ENCODE results near the gene VMAC.

Gene VMAC

GRCh38 chr19:5957170-5957569 lies 52.5 kb downstream of the VMAC start:
- no peak for TF ChIP-seq CTCF (IDR thresholded peaks at IDR 0.05; ENCODE audit: low read depth, low read length)
- no peak for TF ChIP-seq EZH2phosphoT487 (IDR thresholded peaks at IDR 0.05; ENCODE audit: low read depth)
- H2AFZ ChIP-seq (ENCODE audit: low read depth, low read length), result no peak overlapping the region
- H4K20me1 ChIP-seq (ENCODE audit: insufficient read depth, low read length), result peaks cover 96% of the 10 kb centered on the region
- peaks cover 100% of the 10 kb centered on the region for H3K79me2 ChIP-seq (ENCODE audit: low read length)
- H3K36me3 ChIP-seq (replicated peaks; ENCODE audit: low read depth, low read length), result peaks cover 18% of the 10 kb centered on the region
- no peaks in the 10 kb centered on the region for H3K27me3 ChIP-seq (ENCODE audit: low read depth, low read length)
- no peaks in the 10 kb centered on the region for H3K9me3 ChIP-seq (ENCODE audit: insufficient read depth, low read length)
- H3K27ac ChIP-seq (ENCODE audit: low read length), result no peak overlapping the region
- no peak overlapping the region for H3K4me3 ChIP-seq (ENCODE audit: low read length)
- H3K4me1 ChIP-seq (ENCODE audit: low read length), result peaks cover 21% of the 10 kb centered on the region
- H3K9ac ChIP-seq (ENCODE audit: low read length), result no peak overlapping the region
- H3K4me2 ChIP-seq (ENCODE audit: low read length), result no peak overlapping the region

GRCh38 chr19:5958074-5958850 lies 53.6 kb downstream of the VMAC start:
- H3K36me3 ChIP-seq (replicated peaks; ENCODE audit: low read depth, low read length), result peaks cover 18% of the 10 kb centered on the region
- peaks cover 10% of the 10 kb centered on the region for H3K4me1 ChIP-seq (ENCODE audit: low read length)
- TF ChIP-seq EZH2phosphoT487 (IDR thresholded peaks at IDR 0.05; ENCODE audit: low read depth) (no peak), CTCF (IDR thresholded peaks at IDR 0.05; ENCODE audit: low read depth, low read length) (no peak)
- H3K27ac ChIP-seq (ENCODE audit: low read length), result no peak overlapping the region
- H3K27me3 ChIP-seq (ENCODE audit: low read depth, low read length), result no peaks in the 10 kb centered on the region
- H4K20me1 ChIP-seq (ENCODE audit: insufficient read depth, low read length), result peaks cover 96% of the 10 kb centered on the region
- H3K9ac ChIP-seq (ENCODE audit: low read length), result no peak overlapping the region
- H2AFZ ChIP-seq (ENCODE audit: low read depth, low read length), result no peak overlapping the region
- no peak overlapping the region for H3K4me3 ChIP-seq (ENCODE audit: low read length)
- H3K9me3 ChIP-seq (ENCODE audit: insufficient read depth, low read length), result no peaks in the 10 kb centered on the region
- no peak overlapping the region for H3K4me2 ChIP-seq (ENCODE audit: low read length)
- H3K79me2 ChIP-seq (ENCODE audit: low read length), result peaks cover 100% of the 10 kb centered on the region

GRCh38 chr19:5958851-5959122 lies 54.1 kb downstream of the VMAC start:
- Histone ChIP-seq H3K27ac (ENCODE audit: low read length) (no peak overlapping the region), H3K4me2 (ENCODE audit: low read length) (no peak overlapping the region), H3K9ac (ENCODE audit: low read length) (no peak overlapping the region), H3K4me1 (ENCODE audit: low read length) (0 out of 2 replicates have a peak, but pooled peaks cover 5% of the 10 kb centered on the region), H3K79me2 (ENCODE audit: low read length) (peaks cover 100% of the 10 kb centered on the region), H2AFZ (ENCODE audit: low read depth, low read length) (no peak overlapping the region), H3K4me3 (ENCODE audit: low read length) (no peak overlapping the region), H3K27me3 (ENCODE audit: low read depth, low read length) (no peaks in the 10 kb centered on the region), H3K9me3 (ENCODE audit: insufficient read depth, low read length) (no peaks in the 10 kb centered on the region), H4K20me1 (ENCODE audit: insufficient read depth, low read length) (peaks cover 96% of the 10 kb centered on the region), H3K36me3 (replicated peaks; ENCODE audit: low read depth, low read length) (peaks cover 17% of the 10 kb centered on the region)
- no peak for TF ChIP-seq CTCF (IDR thresholded peaks at IDR 0.05; ENCODE audit: low read depth, low read length)
- TF ChIP-seq EZH2phosphoT487 (IDR thresholded peaks at IDR 0.05; ENCODE audit: low read depth), result no peak

GRCh38 chr19:5959260-5960004 lies 54.8 kb downstream of the VMAC start:
- no peak overlapping the region for H3K27ac ChIP-seq (ENCODE audit: low read length)
- TF ChIP-seq EZH2phosphoT487 (IDR thresholded peaks at IDR 0.05; ENCODE audit: low read depth), result no peak
- TF ChIP-seq CTCF (IDR thresholded peaks at IDR 0.05; ENCODE audit: low read depth, low read length), result no peak
- H4K20me1 ChIP-seq (ENCODE audit: insufficient read depth, low read length), result peaks cover 96% of the 10 kb centered on the region
- H3K4me2 ChIP-seq (ENCODE audit: low read length), result no peak overlapping the region
- H3K9ac ChIP-seq (ENCODE audit: low read length), result no peak overlapping the region
- no peak overlapping the region for H3K4me3 ChIP-seq (ENCODE audit: low read length)
- H3K36me3 ChIP-seq (replicated peaks; ENCODE audit: low read depth, low read length), result peaks cover 12% of the 10 kb centered on the region
- H2AFZ ChIP-seq (ENCODE audit: low read depth, low read length), result no peak overlapping the region
- H3K4me1 ChIP-seq (ENCODE audit: low read length), result 0 out of 2 replicates have a peak, but pooled peaks cover 5% of the 10 kb centered on the region
- H3K79me2 ChIP-seq (ENCODE audit: low read length), result peaks cover 100% of the 10 kb centered on the region
- H3K27me3 ChIP-seq (ENCODE audit: low read depth, low read length), result no peaks in the 10 kb centered on the region
- no peaks in the 10 kb centered on the region for H3K9me3 ChIP-seq (ENCODE audit: insufficient read depth, low read length)

All from OCI-LY3 (cell line).